ENCODE measurements around the gene CLCN7. TPM values are rescaled to one million over a fixed set of nuclear protein-coding genes. Genes with fewer than 3 reads are reported as not detected.

CLCN7 gene
- total and polyA plus RNA-seq, 2 donors (not counting 3 experiments of a cell fraction or from before 2014, with no cell fraction given): 59.8 to 94.9 TPM

- CTCF ChIA-PET: no interaction called here
- no peak for FAIRE-seq
Observed at GRCh38 chr16:1475552-1476114, 805 bp upstream of the CLCN7 start.

More at GRCh38 chr16:1475552-1476114, 805 bp upstream of the CLCN7 start:
- Histone ChIP-seq H2AFZ (ENCODE audit: low read depth, low read length) (peak overlapping the region; percentile 49), H3K79me2 (ENCODE audit: control insufficient read depth, insufficient read depth, low read length) (peaks cover 17% of the 10 kb centered on the region), H3K36me3 (ENCODE audit: control insufficient read depth in 2 of 2, extremely low read depth in 1 of 2, insufficient read depth in 2 of 2, low read length in 2 of 2) (no peaks in the 10 kb centered on the region), H3K9me1 (replicated peaks; ENCODE audit: control insufficient read depth, extremely low read depth, insufficient read depth, low read length) (no peaks in the 10 kb centered on the region), H4K20me1 (replicated peaks; ENCODE audit: control insufficient read depth, extremely low read depth, insufficient read depth, low read length) (no peaks in the 10 kb centered on the region), H3K4me1 (ENCODE audit: control insufficient read depth, extremely low read depth, insufficient read depth, low read length) (peaks cover 5% of the 10 kb centered on the region), H3K9me3 (replicated peaks; ENCODE audit: control insufficient read depth, insufficient read depth, low read length) (no peaks in the 10 kb centered on the region), H3K4me2 (ENCODE audit: insufficient read depth, low read length) (peak overlapping the region; percentile 6), H3K9ac (replicated peaks; ENCODE audit: extremely low read depth, insufficient read depth, low read length) (peak overlapping the region; percentile 79), H3K27me3 (ENCODE audit: control insufficient read depth in 2 of 2, insufficient read depth in 2 of 2, low read length in 2 of 2) (no peaks in the 10 kb centered on the region), H3K4me3 (replicated peaks in 1 of 3; ENCODE audit: insufficient read depth in 1 of 3, low read depth in 1 of 3, low read length in 3 of 3) (peak overlapping the region in 2 of 3 experiments; percentile 43 to 64), H3K27ac (ENCODE audit: insufficient read depth, low read depth, low read length) (no peak overlapping the region)
- POLR2A ChIA-PET: interaction anchor here (0.8 kb wide), 1 partner anchor 17 kb away, joined by 4 read pairs; no protein-coding TSS in a partner anchor
- TF ChIP-seq, protein P1, sequence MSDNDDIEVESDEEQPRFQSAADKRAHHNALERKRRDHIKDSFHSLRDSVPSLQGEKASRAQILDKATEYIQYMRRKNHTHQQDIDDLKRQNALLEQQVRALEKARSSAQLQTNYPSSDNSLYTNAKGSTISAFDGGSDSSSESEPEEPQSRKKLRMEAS (IDR thresholded peaks at IDR 0.05; ENCODE audit: insufficient read depth, insufficient read length): no peak
- TF ChIP-seq CTCF (IDR thresholded peaks at IDR 0.05; ENCODE audit: extremely low read depth in 1 of 2, insufficient read depth in 1 of 2, low read depth in 1 of 2, low read length in 2 of 2): no peak
- no peak for TF ChIP-seq EZH2 (IDR thresholded peaks at IDR 0.05; ENCODE audit: borderline replicate concordance, low read depth, low read length, severe bottlenecking)
- TF ChIP-seq MYC (IDR thresholded peaks at IDR 0.05; ENCODE audit: low read depth, low read length): no peak
- TF ChIP-seq GATA2 (IDR thresholded peaks at IDR 0.05; ENCODE audit: insufficient read depth, insufficient read length, low read depth, low read length): no peak
- no peak for TF ChIP-seq JUN (IDR thresholded peaks at IDR 0.05; ENCODE audit: borderline replicate concordance, insufficient read depth, insufficient read length, low read depth)
- TF ChIP-seq POLR2A (IDR thresholded peaks at IDR 0.05; ENCODE audit: low read depth, low read length): no peak
- no peak for TF ChIP-seq FOS (IDR thresholded peaks at IDR 0.05; ENCODE audit: borderline replicate concordance, insufficient read depth, low read length)
- DNase-seq (ENCODE audit: low read depth, low spot score): no peak
- no TSS peak for BruUV-seq (replicated peaks)
- intact Hi-C loops (cut with micrococcal nuclease): loop anchor here (2.0 kb wide), 1 partner anchor 55 kb away; the partner anchor contains the start of gene UQCC4
- dilution Hi-C loops (cut with MboI; ENCODE audit: extremely low pct_ligation_motif_present, low sequenced_read_pairs): no loop called here
